ENCODE results near the gene TNK1.

The TNK1 gene

DNA sequence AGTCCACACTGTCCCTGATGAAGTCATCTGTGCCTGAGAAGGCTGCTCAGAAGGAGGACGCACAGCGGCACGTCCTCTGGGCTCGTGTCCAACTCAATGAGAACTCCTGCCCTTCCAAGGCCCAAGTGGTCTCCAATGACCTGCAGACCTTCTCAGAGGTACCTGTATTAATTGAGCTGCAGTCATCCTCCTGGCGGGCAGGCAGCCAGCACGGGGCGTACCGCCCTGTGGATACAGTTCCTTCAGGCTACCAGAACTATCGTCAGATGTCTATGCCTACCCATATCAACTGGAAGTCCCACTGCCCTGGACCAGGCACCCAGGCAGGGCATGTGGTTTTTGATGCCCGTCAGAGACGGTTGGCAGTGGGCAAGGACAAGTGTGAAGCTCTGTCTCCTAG is 51.4 kb downstream of the TNK1 start:
- H2AFZ ChIP-seq (ENCODE audit: low read depth), result no peak overlapping the region
- no peak overlapping the region for H3K27ac ChIP-seq
- TF ChIP-seq, protein P1, sequence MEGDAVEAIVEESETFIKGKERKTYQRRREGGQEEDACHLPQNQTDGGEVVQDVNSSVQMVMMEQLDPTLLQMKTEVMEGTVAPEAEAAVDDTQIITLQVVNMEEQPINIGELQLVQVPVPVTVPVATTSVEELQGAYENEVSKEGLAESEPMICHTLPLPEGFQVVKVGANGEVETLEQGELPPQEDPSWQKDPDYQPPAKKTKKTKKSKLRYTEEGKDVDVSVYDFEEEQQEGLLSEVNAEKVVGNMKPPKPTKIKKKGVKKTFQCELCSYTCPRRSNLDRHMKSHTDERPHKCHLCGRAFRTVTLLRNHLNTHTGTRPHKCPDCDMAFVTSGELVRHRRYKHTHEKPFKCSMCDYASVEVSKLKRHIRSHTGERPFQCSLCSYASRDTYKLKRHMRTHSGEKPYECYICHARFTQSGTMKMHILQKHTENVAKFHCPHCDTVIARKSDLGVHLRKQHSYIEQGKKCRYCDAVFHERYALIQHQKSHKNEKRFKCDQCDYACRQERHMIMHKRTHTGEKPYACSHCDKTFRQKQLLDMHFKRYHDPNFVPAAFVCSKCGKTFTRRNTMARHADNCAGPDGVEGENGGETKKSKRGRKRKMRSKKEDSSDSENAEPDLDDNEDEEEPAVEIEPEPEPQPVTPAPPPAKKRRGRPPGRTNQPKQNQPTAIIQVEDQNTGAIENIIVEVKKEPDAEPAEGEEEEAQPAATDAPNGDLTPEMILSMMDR (conservative IDR thresholded peaks at IDR 0.05; ENCODE audit: low read depth, low read length), result no peak
- H3K36me3 ChIP-seq (ENCODE audit: insufficient read depth), result no peaks in the 10 kb centered on the region
- H4K20me1 ChIP-seq (ENCODE audit: insufficient read depth), result no peaks in the 10 kb centered on the region
- H3K4me1 ChIP-seq (ENCODE audit: low read depth, poor library complexity, severe bottlenecking), result no peaks in the 10 kb centered on the region
- H3K4me3 ChIP-seq (IDR thresholded peaks at IDR 0.05; ENCODE audit: insufficient read depth, low read depth, low read length), result no peak overlapping the region
- H3K9ac ChIP-seq, result no peak overlapping the region
- H3K27me3 ChIP-seq (ENCODE audit: insufficient read depth, low read depth), result no peaks in the 10 kb centered on the region
- H3K79me2 ChIP-seq (ENCODE audit: insufficient read depth, low read depth), result no peaks in the 10 kb centered on the region
- H3K4me2 ChIP-seq, result no peak overlapping the region

DNA sequence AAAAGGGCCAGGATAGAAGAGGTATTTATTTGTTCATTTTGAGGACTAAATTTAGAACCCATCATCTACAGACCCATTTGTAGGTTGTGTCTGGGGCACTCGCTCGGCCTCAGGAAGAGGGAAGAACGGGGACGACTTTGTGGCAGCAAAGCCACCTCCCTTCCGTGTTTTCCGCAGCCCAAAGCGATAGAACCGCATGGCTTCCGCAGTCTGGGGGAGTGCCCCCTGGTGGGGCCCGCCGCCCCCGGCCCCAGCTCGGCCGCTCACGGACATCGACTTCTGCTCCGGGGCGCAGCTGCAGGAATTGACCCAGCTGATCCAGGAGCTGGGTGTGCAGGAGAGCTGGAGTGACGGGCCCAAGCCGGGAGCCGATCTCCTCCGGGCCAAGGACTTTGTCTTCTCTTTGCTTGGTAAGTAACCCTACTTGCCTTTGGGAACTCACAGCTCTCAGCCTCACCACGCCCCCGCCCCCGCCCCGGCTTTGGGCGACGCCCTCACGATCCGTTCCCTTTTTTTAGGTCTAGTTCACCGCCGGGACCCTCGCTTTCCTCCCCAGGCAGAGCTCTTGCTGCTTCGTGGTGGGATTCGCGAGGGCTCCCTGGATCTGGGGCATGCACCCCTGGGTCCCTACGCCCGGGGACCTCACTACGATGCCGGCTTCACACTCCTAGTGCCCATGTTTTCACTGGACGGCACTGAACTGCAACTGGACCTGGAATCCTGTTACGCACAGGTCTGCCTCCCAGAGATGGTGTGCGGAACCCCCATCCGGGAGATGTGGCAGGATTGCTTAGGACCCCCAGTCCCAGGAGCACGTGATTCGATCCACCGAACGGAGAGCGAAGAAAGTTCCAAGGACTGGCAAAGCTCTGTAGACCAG is 55.0 kb downstream of the TNK1 start:
- no peak overlapping the region for H3K4me2 ChIP-seq
- H3K4me3 ChIP-seq (IDR thresholded peaks at IDR 0.05; ENCODE audit: insufficient read depth, low read depth, low read length), result no peak overlapping the region
- H4K20me1 ChIP-seq (ENCODE audit: insufficient read depth), result no peaks in the 10 kb centered on the region
- TF ChIP-seq, protein P1 (conservative IDR thresholded peaks at IDR 0.05; ENCODE audit: low read depth, low read length), result no peak
- no peaks in the 10 kb centered on the region for H3K27me3 ChIP-seq (ENCODE audit: insufficient read depth, low read depth)
- no peaks in the 10 kb centered on the region for H3K36me3 ChIP-seq (ENCODE audit: insufficient read depth)
- no peak overlapping the region for H3K9ac ChIP-seq
- peak overlapping the region; percentile 30; the same call in 1 of the 2 replicates for H2AFZ ChIP-seq (ENCODE audit: low read depth)
- no peaks in the 10 kb centered on the region for H3K4me1 ChIP-seq (ENCODE audit: low read depth, poor library complexity, severe bottlenecking)
- no peaks in the 10 kb centered on the region for H3K79me2 ChIP-seq (ENCODE audit: insufficient read depth, low read depth)
- no peak overlapping the region for H3K27ac ChIP-seq

DNA sequence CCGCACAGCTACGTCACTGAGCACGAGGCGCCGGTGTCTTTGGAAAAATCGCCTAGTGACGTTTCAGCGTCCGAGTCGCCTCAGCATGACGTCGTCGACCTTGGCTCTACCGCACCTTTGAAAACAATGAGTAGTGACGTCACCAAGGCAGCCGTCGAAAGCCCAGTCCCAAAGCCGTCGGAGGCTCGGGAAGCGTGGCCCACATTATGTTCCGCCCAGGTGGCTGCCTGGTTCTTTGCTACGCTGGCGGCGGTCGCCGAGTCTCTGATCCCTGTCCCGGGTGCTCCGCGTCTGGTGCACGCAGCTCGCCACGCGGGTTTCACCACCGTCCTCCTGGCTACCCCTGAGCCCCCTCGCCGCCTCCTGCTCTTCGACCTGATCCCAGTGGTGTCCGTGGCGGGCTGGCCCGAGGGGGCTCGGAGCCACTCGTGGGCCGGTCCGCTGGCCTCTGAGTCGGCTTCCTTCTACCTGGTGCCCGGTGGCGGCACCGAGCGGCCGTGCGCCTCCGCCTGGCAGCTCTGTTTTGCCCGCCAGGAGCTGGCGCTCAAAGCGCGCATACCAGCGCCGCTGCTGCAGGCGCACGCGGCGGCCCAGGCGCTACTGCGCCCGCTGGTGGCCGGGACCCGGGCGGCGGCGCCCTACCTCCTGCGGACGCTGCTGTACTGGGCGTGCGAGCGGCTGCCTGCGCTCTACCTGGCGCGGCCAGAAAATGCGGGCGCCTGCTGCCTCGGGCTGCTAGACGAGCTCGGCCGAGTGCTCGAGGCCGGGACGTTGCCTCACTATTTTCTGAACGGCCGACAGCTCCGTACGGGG is 55.9 kb downstream of the TNK1 start:
- no peaks in the 10 kb centered on the region for H3K36me3 ChIP-seq (ENCODE audit: insufficient read depth)
- no peaks in the 10 kb centered on the region for H3K79me2 ChIP-seq (ENCODE audit: insufficient read depth, low read depth)
- no peaks in the 10 kb centered on the region for H4K20me1 ChIP-seq (ENCODE audit: insufficient read depth)
- H3K27me3 ChIP-seq (ENCODE audit: insufficient read depth, low read depth), result no peaks in the 10 kb centered on the region
- no peak overlapping the region for H3K4me2 ChIP-seq
- no peaks in the 10 kb centered on the region for H3K4me1 ChIP-seq (ENCODE audit: low read depth, poor library complexity, severe bottlenecking)
- no peak overlapping the region for H3K9ac ChIP-seq
- no peak overlapping the region for H3K4me3 ChIP-seq (IDR thresholded peaks at IDR 0.05; ENCODE audit: insufficient read depth, low read depth, low read length)
- no peak overlapping the region for H3K27ac ChIP-seq
- H2AFZ ChIP-seq (ENCODE audit: low read depth), result no peak overlapping the region
- TF ChIP-seq, protein P1 (conservative IDR thresholded peaks at IDR 0.05; ENCODE audit: low read depth, low read length), result no peak

DNA sequence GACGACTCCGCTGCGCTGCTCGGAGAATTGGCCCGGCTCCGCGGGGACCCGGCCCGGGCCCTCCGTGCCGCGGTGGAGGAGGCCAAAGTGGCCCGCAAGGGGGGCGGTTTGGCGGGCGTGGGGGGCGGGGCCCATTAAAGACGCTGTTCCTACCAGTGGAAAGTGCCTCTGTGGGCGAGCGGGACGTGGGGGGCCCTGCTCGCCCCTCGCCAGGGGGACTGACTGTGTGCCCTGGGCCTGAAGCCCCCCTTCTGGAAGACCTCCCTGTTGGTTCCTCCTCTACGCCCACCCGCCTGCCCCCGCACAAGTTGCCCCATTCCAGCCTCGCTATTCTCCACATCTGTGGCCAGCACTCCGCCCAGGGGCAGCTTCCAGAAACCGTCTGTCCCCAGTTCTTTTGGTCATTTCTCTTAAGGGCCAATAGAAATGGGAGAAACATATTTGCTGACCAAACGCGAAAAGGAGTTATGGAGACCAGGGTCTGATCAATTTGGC is 56.5 kb downstream of the TNK1 start:
- TF ChIP-seq, protein P1 (conservative IDR thresholded peaks at IDR 0.05; ENCODE audit: low read depth, low read length), result no peak
- no peaks in the 10 kb centered on the region for H3K36me3 ChIP-seq (ENCODE audit: insufficient read depth)
- no peaks in the 10 kb centered on the region for H4K20me1 ChIP-seq (ENCODE audit: insufficient read depth)
- H2AFZ ChIP-seq (ENCODE audit: low read depth), result no peak overlapping the region
- H3K9ac ChIP-seq, result no peak overlapping the region
- no peak overlapping the region for H3K4me3 ChIP-seq (IDR thresholded peaks at IDR 0.05; ENCODE audit: insufficient read depth, low read depth, low read length)
- no peaks in the 10 kb centered on the region for H3K79me2 ChIP-seq (ENCODE audit: insufficient read depth, low read depth)
- no peak overlapping the region for H3K27ac ChIP-seq
- H3K4me2 ChIP-seq, result no peak overlapping the region
- no peaks in the 10 kb centered on the region for H3K4me1 ChIP-seq (ENCODE audit: low read depth, poor library complexity, severe bottlenecking)
- no peaks in the 10 kb centered on the region for H3K27me3 ChIP-seq (ENCODE audit: insufficient read depth, low read depth)

Measured in KMS-11 (cell line).